Measurements from ENCODE around the gene ZNF618.

ZNF618 gene

DNA sequence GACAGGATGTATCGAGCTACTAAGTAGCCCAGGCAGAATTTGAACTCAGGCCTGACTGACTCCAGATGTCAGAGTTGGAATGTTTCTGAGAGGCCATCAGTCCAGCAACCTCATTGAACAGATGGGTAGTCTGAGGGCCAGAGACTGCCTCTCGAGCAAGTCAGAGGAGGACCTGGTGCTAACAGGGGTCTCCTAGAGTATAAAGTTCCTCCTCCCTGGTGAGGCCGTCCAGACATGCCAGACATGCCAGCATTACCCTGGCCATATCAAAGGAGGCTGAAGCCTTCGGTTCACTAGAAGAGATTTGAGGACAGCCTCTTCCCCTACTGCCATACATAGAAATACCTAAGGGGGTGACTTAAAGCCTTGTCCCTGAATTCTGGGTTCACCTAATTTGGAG is 81.2 kb downstream of the ZNF618 start:
- peak; percentile 24 for DNase-seq (ENCODE audit: low spot score)

GRCh38 chr9:113957821-113958341 is 81.8 kb downstream of the ZNF618 start:
- peak; percentile 90 for DNase-seq (ENCODE audit: low spot score)

GRCh38 chr9:113958556-113958955 is 82.4 kb downstream of the ZNF618 start:
- no peak for DNase-seq (ENCODE audit: low spot score)

DNA sequence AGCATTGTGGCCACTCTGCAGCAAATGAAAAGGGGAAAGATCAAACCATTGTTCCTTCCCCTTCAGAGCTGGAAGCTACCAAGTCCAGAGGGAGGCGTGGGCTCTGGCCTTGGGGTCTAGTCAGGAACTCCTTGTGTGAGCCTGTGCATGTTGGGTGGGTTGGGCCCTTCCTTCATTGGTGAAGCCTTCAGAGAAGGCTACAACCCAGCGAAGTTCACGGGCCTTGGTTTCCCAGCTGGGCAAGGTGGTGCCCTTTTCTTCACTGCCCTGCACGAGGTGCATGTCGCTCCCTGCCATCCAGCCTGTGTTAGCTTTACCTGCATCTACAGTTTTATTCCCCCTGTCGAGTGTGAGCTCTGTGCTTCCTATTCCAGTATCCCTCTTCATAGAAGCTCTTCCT is 84.7 kb downstream of the ZNF618 start:
- no peak for DNase-seq (ENCODE audit: low spot score)

DNA sequence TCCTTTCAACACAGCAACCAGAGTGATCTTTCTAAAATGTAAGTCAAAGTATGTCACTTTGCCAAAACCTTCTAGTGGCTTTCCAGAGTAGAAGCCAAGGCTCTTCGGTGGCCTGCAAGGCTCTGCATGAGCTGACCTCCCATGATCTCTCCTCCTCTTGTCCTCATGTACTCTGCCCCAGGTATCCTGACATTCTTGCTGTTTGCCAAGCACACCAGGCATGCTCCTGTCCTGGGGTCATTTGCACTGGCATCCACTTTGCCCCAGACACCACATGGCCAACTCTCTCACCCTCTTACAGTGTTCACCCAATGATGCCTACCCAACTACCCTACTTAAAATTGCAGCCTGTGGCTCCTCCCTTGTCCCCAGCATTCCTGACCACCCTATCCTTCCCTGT is 86.3 kb downstream of the ZNF618 start:
- no peak for DNase-seq (ENCODE audit: low spot score)

DNA sequence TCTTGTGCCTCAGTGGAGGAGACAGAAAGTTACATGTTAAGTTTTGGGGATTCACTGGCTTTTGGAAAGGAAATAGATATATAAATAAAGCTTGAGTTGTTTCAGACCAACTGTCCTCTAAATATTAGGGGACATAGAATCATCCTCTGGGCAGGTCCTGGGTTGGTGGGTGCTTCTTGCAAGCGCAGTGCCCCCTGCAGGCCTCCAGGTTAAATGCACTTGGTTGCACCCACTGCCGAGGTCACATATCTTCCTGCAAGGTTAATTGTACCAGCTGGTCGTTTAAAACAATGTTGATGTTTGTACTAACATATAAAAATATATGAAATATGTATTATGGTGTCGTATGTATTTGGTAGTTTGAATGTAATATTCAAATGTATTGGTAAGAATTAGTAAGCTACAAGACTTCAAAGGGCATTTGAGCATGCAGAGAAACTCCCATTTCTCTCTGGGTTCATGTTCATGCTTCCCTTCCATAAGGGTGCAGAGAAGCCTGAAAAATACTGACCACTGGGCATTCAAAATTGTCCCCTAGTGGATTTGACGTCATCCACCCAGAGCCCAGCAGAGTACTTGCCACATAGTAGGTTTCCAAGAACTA is 87.0 kb downstream of the ZNF618 start:
- peak; percentile 55 for DNase-seq (ENCODE audit: low spot score)

DNA sequence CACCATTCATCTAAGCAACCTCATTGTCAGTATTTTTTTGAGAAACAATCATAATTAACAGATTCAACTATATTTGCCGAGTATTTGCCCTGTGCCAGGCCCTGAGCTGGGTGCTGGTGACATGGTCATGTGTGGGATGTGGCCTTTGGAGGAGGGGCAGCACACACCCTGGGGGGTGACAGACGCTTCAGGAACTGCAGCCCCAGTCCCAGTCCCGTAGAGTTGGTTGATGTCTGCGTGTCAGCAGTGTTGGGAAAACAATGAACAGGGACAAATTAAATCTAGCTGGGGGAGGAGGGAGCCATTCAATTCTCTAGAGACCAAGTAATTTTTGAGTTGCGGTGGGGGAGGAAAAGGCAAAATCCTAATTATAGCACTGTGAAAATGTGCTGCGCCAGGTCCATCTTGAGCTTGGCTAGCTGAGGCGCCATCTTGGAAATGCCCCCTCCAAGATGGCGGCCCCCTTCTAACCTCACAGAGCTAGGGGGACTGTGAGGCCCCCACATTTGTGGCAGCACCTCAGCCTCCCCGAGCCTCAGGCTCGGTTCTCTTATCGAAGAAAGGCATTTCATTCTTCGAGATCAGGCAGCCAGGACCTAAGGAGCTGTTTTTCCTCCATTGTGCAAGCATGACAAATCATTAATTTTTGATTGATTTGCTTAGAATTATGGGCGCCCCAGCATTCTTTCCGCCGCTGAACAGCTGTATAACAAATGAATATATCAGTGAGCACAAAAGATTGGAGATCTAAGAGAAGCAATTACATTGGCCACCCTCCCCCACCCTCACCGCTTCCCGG is 87.8 kb downstream of the ZNF618 start:
- DNase-seq (ENCODE audit: low spot score): no peak

DNA sequence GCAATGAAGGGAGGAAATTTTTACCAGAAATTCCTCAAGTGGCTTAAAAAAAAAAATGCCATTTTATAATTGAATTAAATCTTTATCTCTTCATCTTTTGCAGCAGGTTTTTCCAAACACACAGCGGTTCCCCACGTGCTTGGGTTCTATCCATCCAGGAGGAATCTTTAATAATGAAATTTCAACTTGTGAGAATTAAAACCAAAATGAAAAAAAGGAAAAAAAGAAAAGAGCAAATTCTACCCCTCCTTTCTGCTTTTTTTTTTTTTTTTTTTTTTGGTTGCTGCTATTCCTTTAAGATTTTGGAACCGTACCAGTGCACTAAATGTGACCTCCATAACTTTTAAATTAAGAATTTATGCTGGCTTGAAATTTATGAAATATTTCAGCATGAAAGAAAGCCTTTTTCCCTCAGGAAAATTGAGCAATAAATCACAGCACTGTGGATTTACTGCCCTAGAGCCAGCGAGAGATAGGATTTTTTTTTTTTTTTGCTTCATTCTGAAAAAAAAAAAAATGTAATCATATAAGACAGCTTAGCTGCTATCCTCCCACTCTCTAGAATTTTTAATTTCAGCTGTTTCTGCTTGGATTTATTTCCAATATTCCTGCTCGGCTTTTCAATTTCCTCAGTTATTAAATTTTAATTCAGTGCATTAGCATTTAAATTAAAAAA is 88.5 kb downstream of the ZNF618 start:
- no peak for DNase-seq (ENCODE audit: low spot score)

- DNase-seq (ENCODE audit: low spot score): no peak
These were observed 90.3 kb downstream of the ZNF618 start for GRCh38 chr9:113966394-113966793.

GRCh38 chr9:113967380-113967779 is 91.3 kb downstream of the ZNF618 start:
- no peak for DNase-seq (ENCODE audit: low spot score)

DNA sequence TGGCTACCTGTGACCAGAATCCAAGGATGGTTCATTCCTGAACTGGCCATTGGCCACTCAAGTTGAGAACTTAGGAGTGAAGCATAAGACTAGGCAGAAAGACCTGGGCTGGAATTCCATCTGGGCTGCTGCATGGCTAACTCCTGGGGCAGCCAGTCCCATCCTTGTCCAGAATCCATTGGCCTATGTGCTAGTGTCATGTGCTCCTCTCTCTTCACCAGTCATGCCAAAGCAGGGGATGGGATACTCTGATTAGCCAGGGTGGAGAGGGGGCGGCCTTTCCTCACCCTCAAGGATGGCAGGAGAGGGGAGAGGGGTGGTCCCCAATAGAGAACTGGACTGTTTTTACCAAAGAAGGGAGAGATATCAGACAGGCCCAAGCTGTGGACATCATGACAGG is 93.2 kb downstream of the ZNF618 start:
- DNase-seq (ENCODE audit: low spot score): no peak

GRCh38 chr9:113973226-113973625 is 97.1 kb downstream of the ZNF618 start:
- no peak for DNase-seq (ENCODE audit: low spot score)

GRCh38 chr9:113973963-113974413 is 97.9 kb downstream of the ZNF618 start:
- DNase-seq (ENCODE audit: low spot score): peak; percentile 48

DNA sequence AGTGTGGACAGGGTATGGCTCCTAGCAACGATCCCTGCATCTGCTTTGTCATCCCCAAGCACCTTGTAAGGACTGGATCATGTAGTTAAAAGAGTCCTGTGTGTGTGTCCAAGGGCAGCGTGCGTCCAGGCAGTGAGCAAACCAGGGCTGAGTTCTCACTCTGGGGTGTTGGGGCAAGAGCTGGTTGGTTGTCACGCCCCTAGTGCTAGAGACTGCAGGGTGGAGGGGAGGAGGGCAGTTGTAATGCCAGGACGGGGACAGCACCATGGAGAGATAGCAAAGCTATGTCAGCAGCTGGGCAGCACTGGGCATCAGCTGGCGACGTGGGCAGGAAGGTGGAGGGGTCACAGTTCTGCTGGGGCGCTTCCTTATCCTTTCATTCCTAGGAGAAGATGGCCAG is 100.8 kb downstream of the ZNF618 start:
- DNase-seq (ENCODE audit: low spot score): no peak

DNA sequence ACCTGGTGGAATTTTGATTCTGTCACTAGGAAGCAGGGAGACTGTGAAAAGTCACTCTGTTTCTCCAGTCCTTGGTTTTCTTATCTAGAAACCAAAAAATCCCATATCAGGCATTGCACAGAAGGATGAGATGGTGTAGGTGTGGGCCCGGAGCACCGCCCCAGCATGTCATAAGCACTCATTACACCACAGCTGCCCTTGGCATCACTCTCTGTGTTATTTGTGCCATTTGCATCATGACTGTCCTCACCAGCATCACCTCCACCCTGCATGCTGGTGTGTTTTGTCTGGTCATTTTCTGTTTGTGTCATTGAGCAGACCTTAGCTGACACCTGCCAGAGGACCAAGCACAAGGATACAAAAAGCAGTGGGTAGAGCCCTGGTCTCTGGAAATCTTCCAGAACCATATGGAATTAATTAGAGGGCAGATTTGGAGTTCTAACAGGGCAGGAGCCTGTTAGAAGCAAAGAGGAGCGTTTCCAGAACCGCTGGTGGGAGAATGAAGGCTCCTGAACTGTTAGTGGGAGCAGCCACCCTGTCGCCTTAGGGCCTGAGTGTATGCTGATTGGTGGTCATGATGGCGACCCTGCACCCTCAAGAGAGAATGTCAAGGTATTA is 102.7 kb downstream of the ZNF618 start:
- DNase-seq (ENCODE audit: low spot score): peak; percentile 34

DNA sequence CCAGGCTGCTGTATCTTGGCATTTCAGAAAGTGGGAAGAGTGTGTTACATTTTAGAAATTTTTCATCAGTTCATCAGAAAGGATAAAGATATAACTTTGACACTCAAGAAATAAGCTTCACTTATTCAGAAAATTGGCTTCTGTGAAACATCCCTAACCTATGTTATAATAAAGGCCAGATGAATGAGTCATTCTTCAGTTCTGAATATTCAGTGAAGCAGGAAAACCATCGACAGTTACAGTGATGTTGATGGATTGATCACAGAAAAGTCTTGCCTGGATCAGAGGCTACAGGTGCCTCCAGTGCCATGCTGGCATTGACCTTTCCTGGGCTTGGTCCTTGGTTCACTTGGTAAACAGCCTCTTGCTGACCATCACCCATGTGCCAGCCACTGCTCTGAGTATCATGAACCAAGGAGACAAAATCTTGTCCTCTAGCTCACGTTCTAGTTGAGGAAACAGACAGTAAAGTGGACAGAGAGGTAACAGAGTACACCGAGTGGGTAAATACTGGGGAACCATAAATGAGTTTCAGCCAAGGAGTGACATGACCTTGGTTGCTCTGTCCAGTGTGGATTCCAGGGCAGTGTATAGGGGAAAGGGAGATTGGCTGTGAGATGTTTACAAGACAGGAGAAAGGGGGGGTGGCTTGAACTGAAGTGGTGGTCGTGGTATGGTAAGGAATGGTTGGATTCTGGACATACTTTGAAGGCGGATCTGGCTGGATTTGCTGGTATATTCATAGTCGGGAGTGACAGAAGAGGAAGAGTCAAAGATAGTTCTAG is 103.4 kb downstream of the ZNF618 start:
- peak; percentile 40 for DNase-seq (ENCODE audit: low spot score)

DNA sequence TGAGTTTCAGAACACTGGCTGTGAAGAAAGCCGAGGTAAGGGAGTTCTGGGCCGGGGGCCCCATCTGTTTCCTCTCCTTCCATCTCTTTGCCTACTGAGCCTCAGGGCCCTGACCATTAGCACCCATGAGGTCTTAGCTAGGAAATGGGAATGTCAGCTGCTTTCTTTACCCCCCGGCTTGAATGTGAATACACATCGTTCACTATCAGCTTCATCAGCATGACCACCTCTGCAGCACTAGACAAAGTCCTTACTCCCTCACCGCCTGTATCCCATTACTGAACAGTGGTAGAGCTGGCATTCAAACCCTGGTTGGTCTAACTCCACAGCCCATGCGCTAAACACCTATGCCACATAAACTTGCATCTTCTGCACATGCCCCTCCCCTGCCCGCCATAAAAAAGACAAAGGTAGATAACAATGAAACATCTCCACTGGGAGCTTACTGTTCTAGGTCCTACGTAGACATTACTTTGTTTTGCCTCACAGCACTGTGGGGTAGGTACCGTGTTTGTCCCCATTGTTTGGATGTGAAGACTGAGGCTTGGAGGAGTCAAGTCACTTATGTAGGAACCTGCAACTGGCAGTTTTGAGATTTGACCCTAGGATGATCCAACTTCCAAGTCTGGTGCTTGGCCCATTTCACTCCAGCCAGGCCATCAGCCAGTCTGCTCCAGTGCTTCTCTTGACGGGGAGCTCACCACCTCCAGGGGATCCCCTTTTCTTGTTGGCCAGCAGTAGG is 108.7 kb downstream of the ZNF618 start:
- DNase-seq (ENCODE audit: low spot score): no peak

DNA sequence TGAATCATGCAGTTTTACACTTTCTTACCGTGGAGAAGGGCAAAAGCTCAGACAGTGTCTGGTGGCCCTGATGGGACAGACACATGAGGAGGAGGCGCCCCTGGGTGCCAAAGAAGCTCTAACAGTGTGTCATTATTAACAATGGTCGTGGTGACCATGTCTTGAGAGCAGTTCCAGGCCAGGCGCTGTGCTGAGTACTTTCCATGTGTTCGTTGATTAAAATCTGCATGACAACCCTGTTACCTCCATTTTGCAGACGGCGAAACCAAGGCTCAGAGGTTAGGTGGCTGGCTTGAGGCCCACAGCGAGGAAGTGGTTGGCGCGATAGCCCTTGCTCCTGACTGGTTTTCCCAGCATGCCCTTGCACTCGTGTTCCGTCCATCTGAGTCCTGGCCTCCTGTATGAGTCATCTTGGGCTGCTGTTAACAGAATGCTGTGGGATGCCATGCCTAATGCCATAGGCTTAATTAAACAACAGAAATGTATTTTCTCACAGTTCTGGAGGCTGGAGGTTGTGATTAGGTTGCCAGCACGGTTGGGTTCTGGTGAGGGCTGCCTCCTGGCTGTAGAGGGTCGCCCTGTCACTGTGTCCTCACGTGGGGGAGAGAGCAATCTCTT is 110.0 kb downstream of the ZNF618 start:
- DNase-seq (ENCODE audit: low spot score): no peak

DNA sequence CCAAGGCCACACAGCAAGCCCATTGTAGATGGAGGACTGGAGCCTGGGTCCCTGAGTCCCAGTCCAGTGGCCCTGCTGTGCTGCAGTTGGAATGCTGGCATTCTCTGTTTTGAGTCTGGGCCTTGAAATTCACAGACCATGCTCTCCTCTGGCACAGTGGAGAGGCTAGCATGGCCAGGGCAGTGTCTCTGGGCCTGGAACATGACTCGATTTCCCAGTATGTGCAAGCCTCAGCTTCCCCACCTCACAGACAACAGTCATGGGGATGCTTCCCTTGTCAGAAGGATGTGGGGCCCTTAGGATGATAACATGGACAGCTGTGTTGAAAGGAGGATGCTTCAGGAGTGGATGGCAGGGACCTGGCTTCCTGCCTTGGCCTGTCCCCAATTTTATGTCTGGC is 110.8 kb downstream of the ZNF618 start:
- DNase-seq (ENCODE audit: low spot score): no peak

GRCh38 chr9:113987526-113987925 is 111.4 kb downstream of the ZNF618 start:
- no peak for DNase-seq (ENCODE audit: low spot score)
